ENCODE data around the gene CD1E. TPM values are rescaled to one million over a fixed set of nuclear protein-coding genes. Genes with fewer than 3 reads are reported as not detected.

The CD1E gene
- total RNA-seq, result under 1 TPM in 1 of 2 donors, not detected in 1; 0.78 TPM

- H3K4me3 ChIP-seq, result no peak within 1 kb of the TSS
- H3K36me3 ChIP-seq (replicated peaks in 1 of 2; ENCODE audit: insufficient read depth in 1 of 2, low read depth in 2 of 2), result no peaks in the 10 kb centered on the region
- H3K27me3 ChIP-seq, result no peaks in the 10 kb centered on the region
- ATAC-seq (no peak), DNase-seq (no peak)
- 22 to 26% methylated on average over 6 of the region's 6 CpGs for WGBS, 2 donors
- H3K4me1 ChIP-seq, result no peaks in the 10 kb centered on the region
- no peak for TF ChIP-seq POLR2A (IDR thresholded peaks at IDR 0.05)
- TF ChIP-seq CTCF (IDR thresholded peaks at IDR 0.05), result no peak
- no peak within 1 kb of the TSS for H3K27ac ChIP-seq
- intact Hi-C loops (cut with DNase I), result no loop called here
- no peaks in the 10 kb centered on the region for H3K9me3 ChIP-seq
Measured at GRCh38 chr1:158353303-158354075, at the start of gene CD1E. Gene CD1E, plus strand, starts transcription at chr1:158353894. Its CDS starts 95 bp downstream, at chr1:158353989.

DNA sequence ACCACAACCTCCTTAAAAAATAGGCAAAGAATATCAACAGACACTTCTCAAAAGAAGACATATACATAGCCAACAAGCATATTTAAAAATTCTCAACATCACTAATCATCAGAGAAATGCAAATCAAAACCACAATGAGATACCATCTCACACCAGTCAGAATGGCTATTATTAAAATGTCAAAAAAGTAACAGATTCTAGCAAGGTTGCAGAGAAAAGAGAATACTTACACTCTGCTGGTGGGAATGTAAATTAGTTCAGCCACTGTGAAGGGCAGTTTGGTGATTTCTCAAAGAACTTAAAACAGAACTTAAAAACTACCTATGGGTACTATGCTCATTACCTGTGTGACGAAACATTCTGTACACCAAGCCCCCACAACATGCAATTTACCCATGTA is 43.1 kb upstream of the CD1E start:
- intact Hi-C loops (cut with DNase I), result no loop called here
- WGBS, 2 donors, result 42 to 50% methylated on average over 1 of the region's 1 CpG
- ATAC-seq, result no peak
- no peaks in the 10 kb centered on the region for H3K36me3 ChIP-seq (replicated peaks in 1 of 2; ENCODE audit: insufficient read depth in 1 of 2, low read depth in 2 of 2)
- no peaks in the 10 kb centered on the region for H3K4me1 ChIP-seq
- peaks cover 0 to 9% (median 0%) of the 10 kb centered on the region in 3 donors for H3K9me3 ChIP-seq
- no peaks in the 10 kb centered on the region for H3K27me3 ChIP-seq
- no peak for DNase-seq
- H3K4me3 ChIP-seq, result no peak overlapping the region
- TF ChIP-seq CTCF (IDR thresholded peaks at IDR 0.05) (no peak), POLR2A (IDR thresholded peaks at IDR 0.05) (no peak)
- no peak overlapping the region for H3K27ac ChIP-seq

DNA sequence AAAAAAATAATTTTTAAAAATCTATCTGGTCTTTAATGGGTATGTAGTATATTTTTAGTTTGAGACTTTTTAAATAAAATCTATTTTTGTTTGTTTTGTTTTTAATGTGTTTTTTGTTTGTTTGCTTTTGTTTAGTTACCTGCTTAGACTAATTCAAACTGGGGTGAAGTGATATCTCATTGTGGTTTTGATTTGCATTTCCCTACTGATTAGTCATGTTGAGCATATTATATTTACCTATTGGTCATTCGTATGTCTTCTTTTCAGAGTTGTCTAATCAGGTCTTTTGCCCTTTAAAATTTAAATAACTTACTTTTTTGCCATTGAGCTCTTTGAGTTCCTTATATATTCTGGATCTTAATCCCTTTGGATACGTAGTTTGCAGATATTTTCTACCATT is 42.6 kb upstream of the CD1E start:
- no peaks in the 10 kb centered on the region for H3K36me3 ChIP-seq (replicated peaks in 1 of 2; ENCODE audit: insufficient read depth in 1 of 2, low read depth in 2 of 2)
- H3K4me1 ChIP-seq, result no peaks in the 10 kb centered on the region
- no peak overlapping the region for H3K4me3 ChIP-seq
- TF ChIP-seq POLR2A (IDR thresholded peaks at IDR 0.05), result no peak
- TF ChIP-seq CTCF (IDR thresholded peaks at IDR 0.05), result no peak
- H3K9me3 ChIP-seq, result peaks cover 0 to 9% (median 0%) of the 10 kb centered on the region in 3 donors
- H3K27ac ChIP-seq, result no peak overlapping the region
- DNase-seq, result no peak
- 34 to 49% methylated on average over 2 of the region's 2 CpGs for WGBS, 2 donors
- no peak for ATAC-seq
- intact Hi-C loops (cut with DNase I), result no loop called here
- H3K27me3 ChIP-seq, result no peaks in the 10 kb centered on the region

DNA sequence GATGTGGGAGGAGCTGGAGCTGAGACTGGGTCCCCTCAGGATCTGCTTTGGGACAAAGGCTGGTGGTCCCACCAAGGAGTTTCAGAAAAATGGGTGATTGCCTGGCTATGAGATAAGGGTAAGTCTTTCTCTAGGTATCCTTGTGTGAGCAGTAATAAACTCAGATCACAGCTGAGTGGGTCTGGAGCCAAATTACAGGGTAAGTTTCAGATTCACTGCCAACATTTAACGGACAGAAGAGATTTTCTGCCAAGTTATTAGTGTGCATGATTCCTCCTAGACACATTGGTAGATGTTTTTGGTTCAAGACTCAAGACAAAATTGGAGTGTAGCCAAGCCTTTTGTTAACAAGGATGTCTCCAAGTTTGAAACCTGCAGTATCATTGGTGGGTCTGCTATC is 29.8 kb upstream of the CD1E start:
- Histone ChIP-seq H3K4me1 (no peaks in the 10 kb centered on the region), H3K4me3 (no peak overlapping the region), H3K36me3 (replicated peaks in 1 of 2; ENCODE audit: insufficient read depth in 1 of 2, low read depth in 2 of 2) (no peaks in the 10 kb centered on the region), H3K9me3 (no peaks in the 10 kb centered on the region), H3K27me3 (no peaks in the 10 kb centered on the region), H3K27ac (no peak overlapping the region)
- DNase-seq (no peak), ATAC-seq (no peak)
- TF ChIP-seq POLR2A (IDR thresholded peaks at IDR 0.05), result no peak
- TF ChIP-seq CTCF (IDR thresholded peaks at IDR 0.05), result no peak
- WGBS, 2 donors, result 21 to 63% methylated on average over 1 of the region's 1 CpG
- intact Hi-C loops (cut with DNase I), result no loop called here

DNA sequence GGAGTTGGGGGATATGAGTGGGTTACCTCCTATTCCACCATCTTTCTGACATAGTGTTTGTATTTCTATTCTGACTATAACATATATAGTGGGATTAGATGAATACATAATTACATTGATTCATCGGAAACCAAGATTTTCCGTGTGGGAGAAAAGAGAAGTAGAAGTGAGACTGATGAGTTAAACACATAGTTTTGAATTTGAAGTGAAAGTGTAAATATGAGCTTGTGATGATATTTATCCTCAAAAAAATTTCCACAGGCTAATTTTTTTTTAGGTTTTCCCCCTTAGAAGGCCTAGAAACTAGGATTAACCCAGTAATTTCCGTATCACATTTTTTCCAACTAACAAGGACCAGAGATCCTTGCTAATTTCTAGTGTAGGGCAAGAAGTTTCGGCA is 29.3 kb upstream of the CD1E start:
- WGBS, 2 donors, result 66 to 74% methylated on average over 4 of the region's 4 CpGs
- Histone ChIP-seq H3K9me3 (no peaks in the 10 kb centered on the region), H3K4me3 (no peak overlapping the region), H3K4me1 (no peaks in the 10 kb centered on the region), H3K27ac (no peak overlapping the region), H3K27me3 (no peaks in the 10 kb centered on the region), H3K36me3 (replicated peaks in 1 of 2; ENCODE audit: insufficient read depth in 1 of 2, low read depth in 2 of 2) (no peaks in the 10 kb centered on the region)
- intact Hi-C loops (cut with DNase I), result no loop called here
- no peak for TF ChIP-seq CTCF (IDR thresholded peaks at IDR 0.05)
- TF ChIP-seq POLR2A (IDR thresholded peaks at IDR 0.05), result no peak
- DNase-seq, result no peak
- no peak for ATAC-seq

Data from body of pancreas (tissue), 4 donors.